DMS 273 (cell line): ENCODE data around the gene NPIPB2.

ENCODE experiments used
- DNase-seq: peaks from one replicate; lab custom pipeline; 2025; ENCODE audit not compliant: unreplicated experiment; lab: John Stamatoyannopoulos, UW

Gene NPIPB2

GRCh38 chr16:11907160-11907970 is 34.5 kb downstream of the NPIPB2 start:
- no peak for DNase-seq

GRCh38 chr16:11903906-11904305 is 37.9 kb downstream of the NPIPB2 start:
- no peak for DNase-seq

GRCh38 chr16:11901091-11901490 is 40.8 kb downstream of the NPIPB2 start:
- no peak for DNase-seq

- DNase-seq = no peak
These were observed 45.2 kb downstream of the NPIPB2 start for GRCh38 chr16:11896486-11897176.

GRCh38 chr16:11893571-11893970 is 48.3 kb downstream of the NPIPB2 start:
- DNase-seq = no peak

- DNase-seq = no peak
These were observed 49.1 kb downstream of the NPIPB2 start for GRCh38 chr16:11892761-11893160.

GRCh38 chr16:11890231-11890965 is 51.4 kb downstream of the NPIPB2 start:
- DNase-seq = no peak

- DNase-seq = no peak
These were observed 55.0 kb downstream of the NPIPB2 start for GRCh38 chr16:11886881-11887280.

- DNase-seq = no peak
These were observed 57.8 kb downstream of the NPIPB2 start for GRCh38 chr16:11884035-11884434.

GRCh38 chr16:11880007-11880406 is 61.8 kb downstream of the NPIPB2 start:
- DNase-seq = no peak

- no peak for DNase-seq
These were observed 64.5 kb downstream of the NPIPB2 start for GRCh38 chr16:11877374-11877773.
